AG09319 (cell line): ENCODE results near the gene KDM4C.

Experiments
- DNase-seq: peaks from one replicate; pipeline ENCODE4 v3.0.0-alpha.2; 2010; ENCODE audit warnings: low read depth; ENCODE audit errors: extremely low read depth
- CTCF ChIP-seq: IDR thresholded peaks from 2 replicates; pipeline ENCODE4 v1.5.1; 2011; ENCODE audit warnings: low read depth, mild to moderate bottlenecking, inconsistent platforms, low read length, moderate library complexity

The KDM4C gene

GRCh38 chr9:6889868-6890267 is 132.1 kb downstream of the KDM4C start:
- TF ChIP-seq CTCF: no peak
- DNase-seq: no peak

GRCh38 chr9:6893350-6894131 is 135.8 kb downstream of the KDM4C start:
- TF ChIP-seq CTCF: no peak
- DNase-seq: no peak

GRCh38 chr9:6894135-6894534 is 136.4 kb downstream of the KDM4C start:
- no peak for DNase-seq
- no peak for TF ChIP-seq CTCF

GRCh38 chr9:6895754-6896153 is 138.0 kb downstream of the KDM4C start:
- no peak for DNase-seq
- no peak for TF ChIP-seq CTCF

- DNase-seq: no peak
Observed at GRCh38 chr9:6896562-6896961, 138.8 kb downstream of the KDM4C start.

GRCh38 chr9:6897207-6897822 is 139.5 kb downstream of the KDM4C start:
- no peak for DNase-seq

More at GRCh38 chr9:6896562-6896961, 138.8 kb downstream of the KDM4C start:
- no peak for TF ChIP-seq CTCF

More at GRCh38 chr9:6897207-6897822, 139.5 kb downstream of the KDM4C start:
- no peak for TF ChIP-seq CTCF
